ENCODE results near the gene KCNA5. TPM values are rescaled to one million over a fixed set of nuclear protein-coding genes. Genes with fewer than 3 reads are reported as not detected.

Gene KCNA5
- polyA plus RNA-seq, 1 experiment = not detected

- CTCF ChIA-PET = interaction anchor here (0.6 to 2.6 kb wide), 4 partner anchors 144 to 693 kb away, joined by 3 to 15 read pairs (median 4); no protein-coding TSS in a partner anchor
- POLR2A ChIA-PET = no interaction called here
- DNase-seq (ENCODE audit: low read depth, low spot score) = no peak
- Histone ChIP-seq H3K4me3 (ENCODE audit: low read depth, low read length) (no peak overlapping the region), H3K9me3 (ENCODE audit: control insufficient read depth, insufficient read depth, low read length) (no peaks in the 10 kb centered on the region), H3K27me3 (ENCODE audit: control insufficient read depth, insufficient read depth, low read length) (peaks cover 13% of the 10 kb centered on the region), H3K27ac (ENCODE audit: low read depth, low read length) (no peak overlapping the region)
- no peak for TF ChIP-seq CTCF (IDR thresholded peaks at IDR 0.05; ENCODE audit: low read depth, low read length)
Observed at GRCh38 chr12:5000658-5001385, 42.9 kb upstream of the KCNA5 start.

- no peak overlapping the region for H3K27ac ChIP-seq (ENCODE audit: low read depth, low read length)
- peak; percentile 18 for DNase-seq (ENCODE audit: low read depth, low spot score)
- peaks cover 8% of the 10 kb centered on the region for H3K27me3 ChIP-seq (ENCODE audit: control insufficient read depth, insufficient read depth, low read length)
- no peaks in the 10 kb centered on the region for H3K9me3 ChIP-seq (ENCODE audit: control insufficient read depth, insufficient read depth, low read length)
- H3K4me3 ChIP-seq (ENCODE audit: low read depth, low read length) = no peak overlapping the region
- ChIA-PET CTCF (interaction anchor here (0.9 to 2.6 kb wide), 3 partner anchors 13 to 147 kb away, joined by 3 to 18 read pairs (median 15); no protein-coding TSS in a partner anchor), POLR2A (no interaction called here)
- peak; percentile 99 for TF ChIP-seq CTCF (IDR thresholded peaks at IDR 0.05; ENCODE audit: low read depth, low read length)
Observed at GRCh38 chr12:5003025-5003666, 40.5 kb upstream of the KCNA5 start.

- Histone ChIP-seq H3K4me3 (ENCODE audit: low read depth, low read length) (no peak overlapping the region), H3K27me3 (ENCODE audit: control insufficient read depth, insufficient read depth, low read length) (peaks cover 2% of the 10 kb centered on the region), H3K27ac (ENCODE audit: low read depth, low read length) (no peak overlapping the region), H3K9me3 (ENCODE audit: control insufficient read depth, insufficient read depth, low read length) (no peaks in the 10 kb centered on the region)
- ChIA-PET CTCF (no interaction called here), POLR2A (no interaction called here)
- DNase-seq (ENCODE audit: low read depth, low spot score) = no peak
- TF ChIP-seq CTCF (IDR thresholded peaks at IDR 0.05; ENCODE audit: low read depth, low read length) = no peak
Observed at GRCh38 chr12:5008661-5009060, 35.0 kb upstream of the KCNA5 start.

GRCh38 chr12:5010151-5010550, 33.5 kb upstream of the KCNA5 start:
- CTCF ChIA-PET = no interaction called here
- no peak overlapping the region for H3K27ac ChIP-seq (ENCODE audit: low read depth, low read length)
- no peak for TF ChIP-seq CTCF (IDR thresholded peaks at IDR 0.05; ENCODE audit: low read depth, low read length)
- DNase-seq (ENCODE audit: low read depth, low spot score) = no peak
- POLR2A ChIA-PET = no interaction called here
- H3K27me3 ChIP-seq (ENCODE audit: control insufficient read depth, insufficient read depth, low read length) = peaks cover 5% of the 10 kb centered on the region
- H3K9me3 ChIP-seq (ENCODE audit: control insufficient read depth, insufficient read depth, low read length) = no peaks in the 10 kb centered on the region
- no peak overlapping the region for H3K4me3 ChIP-seq (ENCODE audit: low read depth, low read length)

- CTCF ChIA-PET = interaction anchor here (0.9 to 1.3 kb wide), 4 partner anchors 10 to 157 kb away, joined by 3 to 5 read pairs (median 4); no protein-coding TSS in a partner anchor
- no peaks in the 10 kb centered on the region for H3K9me3 ChIP-seq (ENCODE audit: control insufficient read depth, insufficient read depth, low read length)
- no peak overlapping the region for H3K4me3 ChIP-seq (ENCODE audit: low read depth, low read length)
- TF ChIP-seq CTCF (IDR thresholded peaks at IDR 0.05; ENCODE audit: low read depth, low read length) = no peak
- no peak overlapping the region for H3K27ac ChIP-seq (ENCODE audit: low read depth, low read length)
- POLR2A ChIA-PET = no interaction called here
- H3K27me3 ChIP-seq (ENCODE audit: control insufficient read depth, insufficient read depth, low read length) = peaks cover 8% of the 10 kb centered on the region
- DNase-seq (ENCODE audit: low read depth, low spot score) = no peak
Observed at GRCh38 chr12:5012337-5012736, 31.3 kb upstream of the KCNA5 start.

Measured in AG04450 (cell line).